ENCODE results near the gene RGS2.

The RGS2 gene

DNA sequence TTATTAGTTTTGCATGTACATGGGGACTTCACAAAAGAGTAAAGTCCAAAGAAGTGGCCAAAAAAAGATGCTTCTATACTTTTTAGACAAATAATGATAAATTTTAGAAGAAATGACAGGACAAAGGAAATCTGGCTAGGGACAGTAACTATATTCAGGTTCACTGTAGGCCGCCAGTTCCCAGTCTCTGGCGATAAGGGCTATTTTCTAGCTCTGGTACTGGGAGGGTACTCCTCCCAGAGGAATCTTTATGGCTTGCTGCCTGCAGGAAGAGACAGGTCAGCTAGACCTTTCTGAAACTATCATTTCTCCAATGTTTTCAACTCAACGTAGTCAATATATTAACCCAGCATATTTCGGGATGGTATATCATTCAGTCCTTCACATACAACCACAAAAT lies 37.5 kb upstream of the RGS2 start:
- ATAC-seq (ENCODE audit: low read depth) = no peak
- TF ChIP-seq, protein P1, sequence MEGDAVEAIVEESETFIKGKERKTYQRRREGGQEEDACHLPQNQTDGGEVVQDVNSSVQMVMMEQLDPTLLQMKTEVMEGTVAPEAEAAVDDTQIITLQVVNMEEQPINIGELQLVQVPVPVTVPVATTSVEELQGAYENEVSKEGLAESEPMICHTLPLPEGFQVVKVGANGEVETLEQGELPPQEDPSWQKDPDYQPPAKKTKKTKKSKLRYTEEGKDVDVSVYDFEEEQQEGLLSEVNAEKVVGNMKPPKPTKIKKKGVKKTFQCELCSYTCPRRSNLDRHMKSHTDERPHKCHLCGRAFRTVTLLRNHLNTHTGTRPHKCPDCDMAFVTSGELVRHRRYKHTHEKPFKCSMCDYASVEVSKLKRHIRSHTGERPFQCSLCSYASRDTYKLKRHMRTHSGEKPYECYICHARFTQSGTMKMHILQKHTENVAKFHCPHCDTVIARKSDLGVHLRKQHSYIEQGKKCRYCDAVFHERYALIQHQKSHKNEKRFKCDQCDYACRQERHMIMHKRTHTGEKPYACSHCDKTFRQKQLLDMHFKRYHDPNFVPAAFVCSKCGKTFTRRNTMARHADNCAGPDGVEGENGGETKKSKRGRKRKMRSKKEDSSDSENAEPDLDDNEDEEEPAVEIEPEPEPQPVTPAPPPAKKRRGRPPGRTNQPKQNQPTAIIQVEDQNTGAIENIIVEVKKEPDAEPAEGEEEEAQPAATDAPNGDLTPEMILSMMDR (IDR thresholded peaks at IDR 0.05; ENCODE audit: poor library complexity, severe bottlenecking) = no peak
- no peaks in the 10 kb centered on the region for H3K27me3 ChIP-seq (ENCODE audit: insufficient read depth, poor library complexity, severe bottlenecking)

DNA sequence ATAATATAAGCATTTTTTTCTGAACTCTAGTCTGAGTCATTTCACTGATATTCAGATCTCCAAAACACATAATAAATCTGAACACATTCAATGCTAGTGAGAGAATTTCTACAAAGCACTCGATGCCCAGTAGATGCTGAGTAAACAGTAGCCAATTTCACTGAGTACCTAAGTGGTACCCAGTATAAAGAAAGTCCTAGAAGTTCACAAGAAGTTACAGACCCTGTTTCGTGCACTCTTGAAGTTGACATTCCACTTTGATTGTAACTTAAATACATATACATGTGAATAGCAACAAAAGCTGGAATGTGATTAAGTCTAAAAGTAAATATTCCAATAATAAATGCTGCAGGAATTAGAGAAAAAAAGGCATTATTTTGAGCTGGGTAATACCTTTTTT lies 33.2 kb upstream of the RGS2 start:
- Histone ChIP-seq H3K27ac (ENCODE audit: poor library complexity, severe bottlenecking) (no peak overlapping the region), H3K4me3 (ENCODE audit: severe bottlenecking) (no peak overlapping the region), H3K4me1 (ENCODE audit: insufficient read depth, poor library complexity, severe bottlenecking) (no peaks in the 10 kb centered on the region), H3K27me3 (ENCODE audit: insufficient read depth, poor library complexity, severe bottlenecking) (no peaks in the 10 kb centered on the region), H3K9me3 (ENCODE audit: severe bottlenecking) (no peaks in the 10 kb centered on the region), H3K36me3 (ENCODE audit: low read depth) (no peaks in the 10 kb centered on the region)
- no peak for DNase-seq (ENCODE audit: low spot score)
- no peak for ATAC-seq (ENCODE audit: low read depth)
- TF ChIP-seq, protein P1 (IDR thresholded peaks at IDR 0.05; ENCODE audit: poor library complexity, severe bottlenecking) = no peak

More for the DNA sequence above, 37.5 kb upstream of the RGS2 start:
- Histone ChIP-seq H3K27ac (ENCODE audit: poor library complexity, severe bottlenecking) (no peak overlapping the region), H3K36me3 (ENCODE audit: low read depth) (no peaks in the 10 kb centered on the region), H3K9me3 (ENCODE audit: severe bottlenecking) (no peaks in the 10 kb centered on the region), H3K4me3 (ENCODE audit: severe bottlenecking) (no peak overlapping the region), H3K4me1 (ENCODE audit: insufficient read depth, poor library complexity, severe bottlenecking) (no peaks in the 10 kb centered on the region)
- DNase-seq (ENCODE audit: low spot score) = no peak

DNA sequence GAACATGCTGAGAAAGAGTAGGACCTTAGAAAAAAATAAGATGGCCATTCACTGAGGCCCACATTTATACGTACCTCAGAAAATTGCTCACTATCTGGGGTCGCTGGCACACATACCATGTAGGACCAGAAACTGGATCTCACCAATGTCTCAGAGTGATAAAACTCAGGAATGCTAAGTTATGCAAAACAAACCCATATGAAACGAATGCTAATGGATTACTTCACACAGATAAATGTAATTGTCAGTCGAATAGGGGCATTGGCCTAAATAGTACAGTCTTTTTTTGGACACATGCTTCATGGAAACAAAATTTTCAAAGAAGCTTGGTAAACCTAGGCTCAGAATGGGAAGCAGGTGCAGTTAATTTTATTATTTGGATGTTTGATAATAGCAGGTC lies 32.6 kb upstream of the RGS2 start:
- no peaks in the 10 kb centered on the region for H3K9me3 ChIP-seq (ENCODE audit: severe bottlenecking)
- no peak for DNase-seq (ENCODE audit: low spot score)
- H3K4me1 ChIP-seq (ENCODE audit: insufficient read depth, poor library complexity, severe bottlenecking) = no peaks in the 10 kb centered on the region
- no peaks in the 10 kb centered on the region for H3K36me3 ChIP-seq (ENCODE audit: low read depth)
- TF ChIP-seq, protein P1 (IDR thresholded peaks at IDR 0.05; ENCODE audit: poor library complexity, severe bottlenecking) = no peak
- H3K27me3 ChIP-seq (ENCODE audit: insufficient read depth, poor library complexity, severe bottlenecking) = no peaks in the 10 kb centered on the region
- no peak overlapping the region for H3K27ac ChIP-seq (ENCODE audit: poor library complexity, severe bottlenecking)
- ATAC-seq (ENCODE audit: low read depth) = no peak
- H3K4me3 ChIP-seq (ENCODE audit: severe bottlenecking) = no peak overlapping the region

DNA sequence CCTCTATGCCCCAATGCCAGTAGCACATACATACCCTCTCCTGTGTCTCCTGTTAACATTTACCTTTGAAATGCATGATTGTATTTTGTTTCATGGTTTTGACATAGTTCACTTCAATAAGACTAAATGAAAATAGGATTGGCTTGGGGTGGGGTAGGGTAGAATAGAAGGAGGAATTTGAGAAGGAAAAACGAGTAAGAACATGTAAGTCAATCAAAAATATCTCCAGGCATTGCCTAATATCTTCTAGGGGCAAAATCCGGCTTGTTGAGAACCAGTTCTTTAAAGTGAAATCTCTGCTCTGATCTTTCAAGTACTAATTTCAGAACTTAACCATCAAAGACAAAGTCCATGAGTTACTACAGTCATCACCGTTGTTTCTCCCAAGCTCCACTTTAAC lies 31.8 kb upstream of the RGS2 start:
- Histone ChIP-seq H3K36me3 (ENCODE audit: low read depth) (no peaks in the 10 kb centered on the region), H3K27ac (ENCODE audit: poor library complexity, severe bottlenecking) (no peak overlapping the region)
- no peak for DNase-seq (ENCODE audit: low spot score)

DNA sequence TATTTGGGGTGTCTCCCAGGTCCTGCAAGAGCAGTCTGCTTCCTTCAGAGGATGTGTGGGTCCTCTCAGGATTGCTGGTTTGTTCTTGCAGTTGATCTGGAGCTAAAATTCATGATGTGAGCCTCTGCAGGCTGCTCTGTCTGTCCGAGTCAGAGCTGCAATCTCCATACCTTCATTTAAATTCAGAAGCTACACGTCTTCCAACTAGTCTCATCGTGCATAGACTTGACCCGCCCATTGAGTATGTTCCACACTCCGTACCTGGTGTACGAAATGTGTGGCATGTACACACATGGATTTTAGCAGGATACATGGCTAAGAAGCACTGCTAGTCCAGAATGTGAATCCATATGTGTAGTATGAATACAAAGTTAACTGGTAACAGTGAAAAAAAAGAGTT lies 25.0 kb upstream of the RGS2 start:
- ATAC-seq (ENCODE audit: low read depth) = no peak
- H3K36me3 ChIP-seq (ENCODE audit: low read depth) = no peaks in the 10 kb centered on the region
- H3K9me3 ChIP-seq (ENCODE audit: severe bottlenecking) = no peaks in the 10 kb centered on the region
- H3K4me3 ChIP-seq (ENCODE audit: severe bottlenecking) = no peak overlapping the region
- H3K27me3 ChIP-seq (ENCODE audit: insufficient read depth, poor library complexity, severe bottlenecking) = no peaks in the 10 kb centered on the region
- no peak overlapping the region for H3K27ac ChIP-seq (ENCODE audit: poor library complexity, severe bottlenecking)
- no peak for DNase-seq (ENCODE audit: low spot score)
- H3K4me1 ChIP-seq (ENCODE audit: insufficient read depth, poor library complexity, severe bottlenecking) = no peaks in the 10 kb centered on the region
- TF ChIP-seq, protein P1 (IDR thresholded peaks at IDR 0.05; ENCODE audit: poor library complexity, severe bottlenecking) = no peak

More for the DNA sequence above, 31.8 kb upstream of the RGS2 start:
- Histone ChIP-seq H3K27me3 (ENCODE audit: insufficient read depth, poor library complexity, severe bottlenecking) (no peaks in the 10 kb centered on the region), H3K4me1 (ENCODE audit: insufficient read depth, poor library complexity, severe bottlenecking) (no peaks in the 10 kb centered on the region), H3K4me3 (ENCODE audit: severe bottlenecking) (no peak overlapping the region), H3K9me3 (ENCODE audit: severe bottlenecking) (no peaks in the 10 kb centered on the region)
- no peak for ATAC-seq (ENCODE audit: low read depth)
- TF ChIP-seq, protein P1 (IDR thresholded peaks at IDR 0.05; ENCODE audit: poor library complexity, severe bottlenecking) = no peak

All from RWPE2 (cell line).